ENCODE measurements around the gene PLA2G4E. TPM values are rescaled to one million over a fixed set of nuclear protein-coding genes. Genes with fewer than 3 reads are reported as not detected.
A peak's percentile ranks its signal among the peaks of the same experiment; 100 is the strongest.

PLA2G4E gene
- total and polyA plus RNA-seq, 2 donors (not counting 1 experiment from before 2014, with no cell fraction given): not detected

- peaks cover 46% of the 10 kb centered on the region for H3K4me1 ChIP-seq (ENCODE audit: control insufficient read depth, extremely low read depth, insufficient read depth, low read length)
- H3K9ac ChIP-seq (ENCODE audit: insufficient read depth, low read length): no peak overlapping the region
- peaks cover 6% of the 10 kb centered on the region for H3K36me3 ChIP-seq (ENCODE audit: control insufficient read depth, insufficient read depth, low read length)
- no peak for DNase-seq (ENCODE audit: low read depth in 2 of 2)
- H2AFZ ChIP-seq (ENCODE audit: low read length): no peak overlapping the region
- H3K27me3 ChIP-seq (ENCODE audit: control insufficient read depth, insufficient read depth, low read length): no peaks in the 10 kb centered on the region
- peaks cover 23% of the 10 kb centered on the region for H3K79me2 ChIP-seq (ENCODE audit: control insufficient read depth, insufficient read depth, low read length)
- TF ChIP-seq CTCF (conservative IDR thresholded peaks at IDR 0.05 in 1 of 2, IDR thresholded peaks at IDR 0.05 in 1 of 2; ENCODE audit: low read depth in 1 of 2, low read length in 2 of 2): no peak
- H3K27ac ChIP-seq (ENCODE audit: insufficient read depth, low read length): peak overlapping the region; percentile 91
- no peaks in the 10 kb centered on the region for H4K20me1 ChIP-seq (ENCODE audit: control insufficient read depth, extremely low read depth, insufficient read depth, low read length)
- H3K4me3 ChIP-seq (replicated peaks in 1 of 4; ENCODE audit: control extremely low read depth in 1 of 4, insufficient read depth in 1 of 4, low read depth in 3 of 4, low read length in 4 of 4): no peak overlapping the region
- no peak overlapping the region for H3K4me2 ChIP-seq (ENCODE audit: extremely low read depth, insufficient read depth, low read length)
- no peaks in the 10 kb centered on the region for H3K9me3 ChIP-seq (ENCODE audit: control insufficient read depth, insufficient read depth, low read depth, low read length)
These were observed 75.6 kb downstream of the PLA2G4E start for GRCh38 chr15:41945221-41945620.

- Histone ChIP-seq H3K9me3 (ENCODE audit: control insufficient read depth, insufficient read depth, low read depth, low read length) (no peaks in the 10 kb centered on the region), H3K36me3 (ENCODE audit: control insufficient read depth, insufficient read depth, low read length) (peaks cover 6% of the 10 kb centered on the region), H3K4me1 (ENCODE audit: control insufficient read depth, extremely low read depth, insufficient read depth, low read length) (peaks cover 40% of the 10 kb centered on the region), H3K9ac (ENCODE audit: insufficient read depth, low read length) (no peak overlapping the region), H3K27ac (ENCODE audit: insufficient read depth, low read length) (peak overlapping the region; percentile 91), H4K20me1 (ENCODE audit: control insufficient read depth, extremely low read depth, insufficient read depth, low read length) (no peaks in the 10 kb centered on the region), H3K4me3 (replicated peaks in 1 of 4; ENCODE audit: control extremely low read depth in 1 of 4, insufficient read depth in 1 of 4, low read depth in 3 of 4, low read length in 4 of 4) (no peak overlapping the region), H3K27me3 (ENCODE audit: control insufficient read depth, insufficient read depth, low read length) (no peaks in the 10 kb centered on the region), H3K79me2 (ENCODE audit: control insufficient read depth, insufficient read depth, low read length) (peaks cover 23% of the 10 kb centered on the region), H2AFZ (ENCODE audit: low read length) (no peak overlapping the region), H3K4me2 (ENCODE audit: extremely low read depth, insufficient read depth, low read length) (peak overlapping the region; percentile 94)
- DNase-seq (ENCODE audit: low read depth in 2 of 2): peak; percentile 89 to 95
- TF ChIP-seq CTCF (conservative IDR thresholded peaks at IDR 0.05 in 1 of 2, IDR thresholded peaks at IDR 0.05 in 1 of 2; ENCODE audit: low read depth in 1 of 2, low read length in 2 of 2): no peak
- TF ChIP-seq EZH2 (IDR thresholded peaks at IDR 0.05; ENCODE audit: low read length, missing control alignments): no peak
These were observed 76.4 kb downstream of the PLA2G4E start for GRCh38 chr15:41944313-41944940.

- Histone ChIP-seq H3K4me3 (replicated peaks in 1 of 4; ENCODE audit: control extremely low read depth in 1 of 4, insufficient read depth in 1 of 4, low read depth in 3 of 4, low read length in 4 of 4) (no peak overlapping the region), H3K9ac (ENCODE audit: insufficient read depth, low read length) (no peak overlapping the region), H3K4me1 (ENCODE audit: control insufficient read depth, extremely low read depth, insufficient read depth, low read length) (peaks cover 40% of the 10 kb centered on the region), H3K9me3 (ENCODE audit: control insufficient read depth, insufficient read depth, low read depth, low read length) (no peaks in the 10 kb centered on the region), H3K79me2 (ENCODE audit: control insufficient read depth, insufficient read depth, low read length) (peaks cover 23% of the 10 kb centered on the region), H4K20me1 (ENCODE audit: control insufficient read depth, extremely low read depth, insufficient read depth, low read length) (no peaks in the 10 kb centered on the region), H3K27me3 (ENCODE audit: control insufficient read depth, insufficient read depth, low read length) (no peaks in the 10 kb centered on the region), H2AFZ (ENCODE audit: low read length) (no peak overlapping the region), H3K27ac (ENCODE audit: insufficient read depth, low read length) (peak overlapping the region; percentile 91), H3K36me3 (ENCODE audit: control insufficient read depth, insufficient read depth, low read length) (peaks cover 6% of the 10 kb centered on the region), H3K4me2 (ENCODE audit: extremely low read depth, insufficient read depth, low read length) (peak overlapping the region; percentile 13)
- no peak for TF ChIP-seq EZH2 (IDR thresholded peaks at IDR 0.05; ENCODE audit: low read length, missing control alignments)
- DNase-seq (ENCODE audit: low read depth in 2 of 2): no peak
These were observed 77.1 kb downstream of the PLA2G4E start for GRCh38 chr15:41943543-41944312.

Measured in fibroblast of lung (primary cell).